ENCODE measurements around the gene STUM. TPM values are rescaled to one million over a fixed set of nuclear protein-coding genes. Genes with fewer than 3 reads are reported as not detected.

Gene STUM
- total RNA-seq, 1 experiment from 2014 or later = not detected

- peaks cover 94% of the 10 kb centered on the region for H3K27me3 Mint-ChIP-seq (ENCODE audit: unreplicated experiment)
- no TSS peak for BruUV-seq (replicated peaks)
- no peaks in the 10 kb centered on the region for H3K9me3 Mint-ChIP-seq (ENCODE audit: low read depth, unreplicated experiment)
- H3K4me3 Mint-ChIP-seq (ENCODE audit: low read depth, unreplicated experiment) = no peak overlapping the region
- intact Hi-C loops (cut with micrococcal nuclease; ENCODE audit: unreplicated experiment) = no loop called here
- DNase-seq = no peak
- CTCF ChIA-PET = no interaction called here
- TF ChIP-seq CTCF (IDR thresholded peaks at IDR 0.05; ENCODE audit: unreplicated experiment) = no peak
- H3K27ac Mint-ChIP-seq (ENCODE audit: unreplicated experiment) = no peak overlapping the region
- peaks cover 3% of the 10 kb centered on the region for H3K36me3 Mint-ChIP-seq (ENCODE audit: insufficient read depth, unreplicated experiment)
- H3K4me1 Mint-ChIP-seq (ENCODE audit: low read depth, unreplicated experiment) = no peaks in the 10 kb centered on the region
Measured at GRCh38 chr1:226555092-226555491, 6.5 kb downstream of the STUM start.

GRCh38 chr1:226557424-226557823 is 8.9 kb downstream of the STUM start:
- Mint-ChIP-seq H3K9me3 (ENCODE audit: low read depth, unreplicated experiment) (no peaks in the 10 kb centered on the region), H3K27ac (ENCODE audit: unreplicated experiment) (no peak overlapping the region), H3K36me3 (ENCODE audit: insufficient read depth, unreplicated experiment) (no peaks in the 10 kb centered on the region), H3K27me3 (ENCODE audit: unreplicated experiment) (peaks cover 94% of the 10 kb centered on the region), H3K4me3 (ENCODE audit: low read depth, unreplicated experiment) (no peak overlapping the region), H3K4me1 (ENCODE audit: low read depth, unreplicated experiment) (no peaks in the 10 kb centered on the region)
- DNase-seq = no peak
- TF ChIP-seq CTCF (IDR thresholded peaks at IDR 0.05; ENCODE audit: unreplicated experiment) = no peak
- CTCF ChIA-PET = no interaction called here
- BruUV-seq (replicated peaks) = no TSS peak
- intact Hi-C loops (cut with micrococcal nuclease; ENCODE audit: unreplicated experiment) = no loop called here

- H3K9me3 Mint-ChIP-seq (ENCODE audit: low read depth, unreplicated experiment) = no peaks in the 10 kb centered on the region
- H3K36me3 Mint-ChIP-seq (ENCODE audit: insufficient read depth, unreplicated experiment) = no peaks in the 10 kb centered on the region
- CTCF ChIA-PET = interaction anchor here (0.6 kb wide), 1 partner anchor 10 kb away, joined by 6 read pairs; no protein-coding TSS in a partner anchor
- no peaks in the 10 kb centered on the region for H3K4me1 Mint-ChIP-seq (ENCODE audit: low read depth, unreplicated experiment)
- intact Hi-C loops (cut with micrococcal nuclease; ENCODE audit: unreplicated experiment) = no loop called here
- no peak overlapping the region for H3K27ac Mint-ChIP-seq (ENCODE audit: unreplicated experiment)
- no peak for TF ChIP-seq CTCF (IDR thresholded peaks at IDR 0.05; ENCODE audit: unreplicated experiment)
- DNase-seq = no peak
- H3K4me3 Mint-ChIP-seq (ENCODE audit: low read depth, unreplicated experiment) = no peak overlapping the region
- BruUV-seq (replicated peaks) = no TSS peak
- H3K27me3 Mint-ChIP-seq (ENCODE audit: unreplicated experiment) = peaks cover 89% of the 10 kb centered on the region
Measured at GRCh38 chr1:226558036-226558650, 9.6 kb downstream of the STUM start.

- Mint-ChIP-seq H3K36me3 (ENCODE audit: insufficient read depth, unreplicated experiment) (no peaks in the 10 kb centered on the region), H3K4me1 (ENCODE audit: low read depth, unreplicated experiment) (no peaks in the 10 kb centered on the region), H3K27ac (ENCODE audit: unreplicated experiment) (no peak overlapping the region), H3K27me3 (ENCODE audit: unreplicated experiment) (peaks cover 85% of the 10 kb centered on the region), H3K4me3 (ENCODE audit: low read depth, unreplicated experiment) (no peak overlapping the region), H3K9me3 (ENCODE audit: low read depth, unreplicated experiment) (no peaks in the 10 kb centered on the region)
- CTCF ChIA-PET = interaction anchor here (0.5 kb wide), 1 partner anchor 142 kb away, joined by 5 read pairs; no protein-coding TSS in a partner anchor
- intact Hi-C loops (cut with micrococcal nuclease; ENCODE audit: unreplicated experiment) = no loop called here
- no peak for TF ChIP-seq CTCF (IDR thresholded peaks at IDR 0.05; ENCODE audit: unreplicated experiment)
- DNase-seq = no peak
- BruUV-seq (replicated peaks) = no TSS peak
Measured at GRCh38 chr1:226560243-226560642, 11.7 kb downstream of the STUM start.

All from Calu3 (cell line).